T-helper 22 cell (primary cell): Measurements from ENCODE around the gene RAD23B.

Experiments used
- DNase-seq: peaks from one replicate; pipeline ENCODE4 v3.0.0-alpha.2; 2020; ENCODE audit warnings: low read depth

Gene RAD23B

DNA sequence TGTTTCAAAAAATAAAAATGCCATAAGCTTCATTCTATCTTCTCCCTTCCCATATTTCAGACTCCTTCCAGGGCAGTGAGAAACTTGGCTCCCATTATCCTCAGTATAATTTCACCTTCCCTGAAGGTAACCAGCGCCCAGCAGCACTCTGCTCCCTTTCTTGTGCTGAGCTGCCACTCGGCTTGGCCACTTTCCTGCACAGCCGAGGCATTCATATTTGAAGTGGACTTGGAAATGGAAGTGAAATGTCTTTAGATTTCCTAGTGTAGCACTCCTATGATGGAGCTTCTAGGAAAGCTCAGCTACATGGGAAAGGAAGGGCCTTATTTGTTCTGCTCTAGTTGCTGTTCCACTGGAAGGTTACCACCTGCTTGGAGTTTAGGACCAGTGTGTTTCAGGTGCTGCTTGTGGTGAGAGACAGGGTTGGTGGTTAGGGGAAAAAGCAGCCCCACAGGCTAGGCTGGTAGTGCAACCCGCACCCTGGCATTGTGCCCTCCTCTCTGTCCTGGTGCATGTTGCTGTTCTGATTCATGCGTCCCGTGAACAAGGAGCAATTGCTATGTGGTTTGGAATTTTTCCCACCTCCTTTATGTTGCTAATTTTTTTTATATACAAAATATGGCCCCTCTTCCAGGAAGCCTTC is 53.8 kb downstream of the RAD23B start:
- DNase-seq = no peak

- no peak for DNase-seq
Observed at GRCh38 chr9:107337676-107338590, 54.9 kb downstream of the RAD23B start.

GRCh38 chr9:107338911-107339659 is 56.0 kb downstream of the RAD23B start:
- no peak for DNase-seq

DNA sequence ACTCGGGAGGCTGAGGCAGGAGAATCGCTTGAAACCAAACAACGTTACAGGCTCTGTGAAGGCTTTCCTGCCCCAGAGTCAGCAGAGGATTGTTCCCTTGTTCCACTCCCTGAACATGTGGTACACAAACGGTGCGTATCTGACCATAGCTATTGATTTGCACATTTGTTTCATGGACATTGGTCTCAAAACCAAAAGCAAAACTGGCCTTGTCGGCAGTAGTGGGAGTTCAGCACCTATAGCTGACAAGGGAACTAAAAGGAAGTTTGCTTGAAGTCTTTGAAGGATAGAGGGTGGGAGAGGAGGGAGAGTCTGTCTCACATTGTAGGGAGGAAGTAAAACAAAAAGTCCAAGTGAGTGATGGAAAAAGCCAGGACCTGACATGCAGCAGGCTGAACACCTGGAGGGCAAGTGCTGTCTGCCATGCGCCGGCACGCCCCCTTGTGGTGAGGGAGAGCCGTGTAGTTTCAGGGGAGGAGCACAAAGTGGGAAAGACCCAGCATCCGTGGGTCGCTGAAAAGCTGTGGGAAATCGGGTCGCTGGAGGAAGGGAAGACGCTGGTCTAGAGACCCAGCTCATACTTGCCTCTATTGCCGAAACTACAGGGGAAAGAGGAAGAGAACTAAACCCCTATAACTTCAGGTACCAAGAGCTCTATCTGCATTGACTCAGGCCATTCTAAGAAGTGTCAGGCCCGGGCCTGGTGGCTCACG is 58.0 kb downstream of the RAD23B start:
- DNase-seq = peak; percentile 46

- no peak for DNase-seq
Observed at GRCh38 chr9:107342476-107343161, 59.5 kb downstream of the RAD23B start.

DNA sequence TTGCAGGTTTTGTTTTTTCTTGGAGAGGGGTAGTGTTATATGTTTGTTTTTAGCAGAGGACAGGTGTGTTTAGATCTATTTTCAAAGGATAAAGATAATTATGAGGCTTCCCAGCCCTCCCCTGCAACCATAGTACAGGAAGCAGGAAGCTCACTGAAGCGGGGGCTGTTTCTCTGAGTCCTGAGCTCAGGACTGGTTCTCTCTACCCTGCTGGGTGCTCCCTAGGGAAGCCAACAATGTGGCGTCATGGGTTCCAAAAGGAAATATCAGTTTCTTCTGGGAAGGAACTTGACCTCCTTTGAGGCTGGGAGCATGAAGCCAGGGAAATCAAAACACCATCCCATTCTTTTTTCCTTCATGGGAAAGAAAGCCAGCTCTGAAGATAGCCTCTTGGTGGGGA is 62.2 kb downstream of the RAD23B start:
- DNase-seq = no peak

DNA sequence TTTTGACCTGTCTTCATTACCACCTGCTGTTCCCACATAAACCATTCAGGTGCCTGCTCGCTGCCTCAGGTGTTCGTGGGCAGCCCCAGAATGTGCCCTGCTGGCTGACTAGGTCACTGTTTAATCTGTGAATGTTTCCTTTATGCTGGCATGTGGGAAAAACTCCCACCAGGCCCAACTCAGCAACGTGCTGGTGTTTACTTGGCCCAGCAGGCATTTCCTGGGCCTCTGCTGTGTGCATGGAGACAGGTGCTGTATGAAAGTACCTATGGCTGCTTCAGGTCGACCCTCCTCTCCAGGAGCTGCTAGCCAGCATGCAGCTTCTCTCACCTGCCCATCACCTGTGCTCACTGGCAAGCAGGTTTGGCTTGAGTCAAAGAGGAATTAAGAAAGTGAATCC is 65.8 kb downstream of the RAD23B start:
- no peak for DNase-seq

GRCh38 chr9:107350443-107350842 is 67.4 kb downstream of the RAD23B start:
- no peak for DNase-seq

DNA sequence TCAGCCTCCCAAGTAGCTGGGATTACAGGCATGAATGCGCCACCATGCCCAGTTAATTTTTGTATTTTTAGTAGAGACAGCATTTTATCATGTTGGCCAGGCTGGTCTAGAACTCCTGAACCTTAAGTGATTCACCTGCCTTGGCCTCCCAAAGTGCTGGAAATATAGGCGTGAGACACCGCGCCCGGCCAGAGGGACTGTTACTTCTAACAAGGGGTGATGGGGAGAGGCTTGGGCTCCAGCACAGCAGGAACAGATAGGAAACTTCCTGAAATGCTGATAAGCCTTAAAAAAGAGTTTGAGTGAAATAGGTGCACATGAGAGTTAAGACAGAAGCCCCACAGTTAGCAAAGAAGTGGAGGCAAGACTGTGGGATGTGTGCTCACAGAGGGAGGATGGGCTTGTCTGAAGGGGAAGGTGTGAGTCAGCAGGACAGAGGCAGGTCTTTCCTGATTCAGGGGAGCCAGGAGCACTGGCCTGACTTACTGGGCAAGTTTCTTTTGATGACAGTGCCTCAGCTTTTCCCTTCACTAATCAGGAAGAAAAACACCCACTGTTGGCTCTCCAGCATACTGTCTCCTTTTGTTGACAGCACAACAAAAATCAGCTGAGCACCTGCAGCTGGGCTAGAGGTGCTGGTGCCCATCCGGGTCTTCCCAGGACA is 68.4 kb downstream of the RAD23B start:
- DNase-seq = no peak

DNA sequence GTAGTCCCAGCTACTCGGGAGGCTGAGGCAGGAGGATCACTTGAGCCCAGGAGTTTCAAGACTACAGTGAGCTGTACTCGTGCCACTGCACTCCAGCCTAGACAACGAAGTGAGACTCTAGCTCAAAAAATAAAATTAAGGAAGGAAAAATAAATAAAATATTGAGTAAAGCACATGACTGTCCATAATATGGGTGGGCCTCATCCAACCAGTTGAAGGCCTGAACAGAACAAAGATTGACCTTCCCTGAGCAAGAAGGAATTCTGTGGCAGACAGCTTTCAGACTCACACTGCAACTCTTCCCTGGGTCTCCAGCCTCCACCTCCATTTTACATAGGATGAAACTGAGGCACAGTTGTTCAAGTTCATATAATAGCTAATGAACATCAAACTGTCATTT is 72.3 kb downstream of the RAD23B start:
- no peak for DNase-seq

GRCh38 chr9:107358986-107359385 is 75.9 kb downstream of the RAD23B start:
- no peak for DNase-seq

- no peak for DNase-seq
Observed at GRCh38 chr9:107360098-107360497, 77.0 kb downstream of the RAD23B start.

- DNase-seq = no peak
Observed at GRCh38 chr9:107361816-107362215, 78.7 kb downstream of the RAD23B start.

DNA sequence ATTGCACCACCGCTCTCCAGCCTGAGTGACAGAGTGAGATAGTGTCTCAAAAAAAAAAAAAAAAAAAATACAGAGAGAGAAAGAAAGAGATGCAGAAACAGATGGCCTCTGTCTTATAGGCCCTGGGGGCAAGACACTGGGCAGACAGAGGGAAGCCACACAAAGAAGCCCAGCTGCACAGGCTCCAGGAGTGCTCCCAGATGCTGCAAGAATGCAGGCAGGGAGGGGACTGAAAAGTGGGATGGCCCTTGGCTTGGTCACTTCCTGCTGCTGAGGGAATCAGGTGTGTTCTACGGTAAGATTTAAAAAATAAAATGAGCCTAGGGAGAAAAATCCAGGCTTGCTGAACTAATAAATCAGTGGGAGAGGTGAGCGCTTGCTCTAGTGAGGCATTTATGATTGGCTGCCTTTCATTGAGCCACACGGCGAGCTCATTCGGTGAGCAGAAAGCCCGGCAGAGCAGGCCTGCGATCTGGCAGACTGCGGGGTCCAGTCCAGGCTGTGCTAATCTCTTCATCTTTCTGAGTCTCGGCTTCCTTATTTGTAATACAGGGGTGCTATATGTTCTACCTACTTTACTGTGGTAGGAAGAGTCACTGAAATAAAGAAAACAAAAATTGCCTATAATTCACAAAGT is 80.6 kb downstream of the RAD23B start:
- no peak for DNase-seq

GRCh38 chr9:107367727-107368502 is 84.8 kb downstream of the RAD23B start:
- no peak for DNase-seq

- DNase-seq = no peak
Observed at GRCh38 chr9:107368696-107369095, 85.6 kb downstream of the RAD23B start.

- DNase-seq = no peak
Observed at GRCh38 chr9:107373809-107374208, 90.7 kb downstream of the RAD23B start.

DNA sequence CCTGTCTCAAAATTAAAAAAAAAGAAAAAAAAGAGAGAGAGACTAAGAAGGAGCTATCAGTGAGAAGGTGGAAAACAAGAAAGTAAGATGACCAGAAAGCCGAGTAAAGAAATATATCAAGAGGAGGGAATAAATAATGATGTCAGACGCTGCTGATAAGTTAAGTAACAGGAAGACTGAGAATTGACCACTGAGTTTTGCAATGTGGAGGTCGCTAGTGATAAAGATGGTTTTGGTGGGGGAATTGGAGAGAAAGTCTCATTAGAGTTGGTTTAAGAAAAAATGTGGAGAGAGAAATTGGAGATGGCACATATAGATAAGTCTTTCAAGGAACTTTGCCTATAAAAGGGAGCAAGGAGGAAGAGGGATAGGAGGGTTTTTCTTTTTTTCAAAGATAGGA is 91.9 kb downstream of the RAD23B start:
- no peak for DNase-seq

DNA sequence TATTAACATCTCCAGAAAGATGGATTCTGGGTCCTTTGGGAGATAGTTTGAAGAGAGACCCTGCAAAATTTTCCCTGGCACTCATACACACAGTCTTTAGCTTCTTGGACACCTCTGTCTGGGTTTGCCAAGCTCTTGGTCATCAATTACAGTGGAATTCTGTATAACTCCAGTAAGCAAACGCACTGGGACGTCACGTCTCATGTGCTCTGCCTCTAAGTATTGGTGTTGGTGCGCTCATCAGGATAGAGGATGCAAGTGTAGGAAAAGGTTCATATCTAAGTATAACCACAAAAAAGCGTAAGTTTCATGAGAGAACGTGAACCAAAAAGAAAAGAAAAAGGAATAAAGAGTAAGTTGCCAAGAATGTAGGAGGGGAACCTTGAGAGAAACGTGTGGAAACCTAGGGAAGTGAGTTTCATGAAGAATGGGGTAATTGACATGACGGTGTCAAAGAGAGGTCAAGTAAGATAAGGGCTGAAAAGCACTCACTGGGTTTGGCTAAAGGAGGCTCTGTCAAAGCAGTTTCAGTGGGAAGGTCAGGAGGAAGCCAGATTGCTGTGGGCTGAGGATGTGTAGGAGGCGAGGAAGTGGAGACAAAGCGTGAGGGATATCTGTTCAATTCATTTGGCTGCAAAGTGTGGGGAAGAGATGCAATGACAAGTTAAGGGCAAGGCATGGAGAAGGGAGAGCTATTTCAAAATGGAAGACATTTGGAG is 92.7 kb downstream of the RAD23B start:
- no peak for DNase-seq
